Spinal cord (tissue), 10 donors: ENCODE measurements around the gene SIN3A. TPM values are rescaled to one million over a fixed set of nuclear protein-coding genes. Genes with fewer than 3 reads are reported as not detected.

Source experiments
- DNase-seq, 6 donors: peaks; one replicate each; pipeline versions ENCODE4 v3.0.0 to v3.0.0-alpha.2; 2013 to 2015; ENCODE audit warnings: low spot score in 6 of 6, low read depth in 4 of 6
- H3K27ac ChIP-seq: one replicate; pipeline ENCODE4 v1.5.1; 2013; ENCODE audit warnings: low read depth, low read length, control low read depth
- H3K27me3 ChIP-seq: one replicate; pipeline ENCODE4 v1.6.1; 2013; ENCODE audit warnings: low read length; ENCODE audit not compliant: control insufficient read depth, insufficient read depth
- H3K36me3 ChIP-seq: one replicate; pipeline ENCODE4 v1.6.1; 2013; ENCODE audit warnings: low read length; ENCODE audit not compliant: control insufficient read depth, insufficient read depth
- H3K4me1 ChIP-seq: one replicate; pipeline ENCODE4 v1.6.1; 2013; ENCODE audit warnings: low read length; ENCODE audit not compliant: control insufficient read depth, insufficient read depth
- H3K4me3 ChIP-seq: one replicate; pipeline ENCODE4 v1.5.1; 2013; ENCODE audit warnings: low read depth, low read length, control low read depth
- H3K9me3 ChIP-seq: one replicate; pipeline ENCODE4 v1.6.1; 2013; ENCODE audit warnings: low read length; ENCODE audit not compliant: control insufficient read depth, insufficient read depth
- WGBS: methylation state at CpG from one replicate; pipeline ENCODE4 v1.1.5; 2013; ENCODE audit warnings: missing lambda C conversion rate; ENCODE audit not compliant: insufficient coverage; 5-methylcytosine and 5-hydroxymethylcytosine counted together
- polyA plus RNA-seq, 2 donors: library from polyadenylated mRNA; unstranded; fragments of 120-200 nt; gene quantifications; one replicate each; pipeline ENCODE4 v1.2.1, GENCODE V29; 2013; ENCODE audit not compliant: insufficient read length in 2 of 2
- total RNA-seq, 2 donors: library from RNA; depleted of rRNA in 1 of 2; stranded (reverse); fragments of 120-200 nt in 1 of 2; fragments of >200 nt in 1 of 2; gene quantifications; one replicate each; pipeline versions ENCODE4 v1.2.3 to v1.2.4, GENCODE V29; 2013 to 2014
- donor health status: healthy.

SIN3A gene
- total and polyA plus RNA-seq, 4 donors = 32.6 to 40.6 (median 36.1) TPM

- peaks cover 18% of the 10 kb centered on the region for H3K36me3 ChIP-seq
- DNase-seq = no peak
- H3K4me1 ChIP-seq = no peaks in the 10 kb centered on the region
- H3K4me3 ChIP-seq = no peak overlapping the region
- no peaks in the 10 kb centered on the region for H3K27me3 ChIP-seq
- 62% methylated on average over 3 of the region's 5 CpGs for WGBS
- no peak overlapping the region for H3K27ac ChIP-seq
- no peaks in the 10 kb centered on the region for H3K9me3 ChIP-seq
Observed at GRCh38 chr15:75436881-75437280, 14.6 kb downstream of the SIN3A start.

GRCh38 chr15:75431682-75432081 lies 19.8 kb downstream of the SIN3A start:
- no peaks in the 10 kb centered on the region for H3K27me3 ChIP-seq
- no peaks in the 10 kb centered on the region for H3K4me1 ChIP-seq
- H3K4me3 ChIP-seq = no peak overlapping the region
- DNase-seq = no peak
- no CpG with 5 or more reads among the region's 1 CpG for WGBS
- H3K27ac ChIP-seq = no peak overlapping the region
- peaks cover 30% of the 10 kb centered on the region for H3K36me3 ChIP-seq
- H3K9me3 ChIP-seq = no peaks in the 10 kb centered on the region

GRCh38 chr15:75431270-75431669 lies 20.2 kb downstream of the SIN3A start:
- Histone ChIP-seq H3K27ac (no peak overlapping the region), H3K36me3 (peaks cover 33% of the 10 kb centered on the region), H3K4me1 (no peaks in the 10 kb centered on the region), H3K4me3 (no peak overlapping the region), H3K9me3 (no peaks in the 10 kb centered on the region), H3K27me3 (no peaks in the 10 kb centered on the region)
- DNase-seq = no peak
- WGBS = no CpG with 5 or more reads among the region's 2 CpGs

- Histone ChIP-seq H3K4me3 (no peak overlapping the region), H3K4me1 (no peaks in the 10 kb centered on the region), H3K27ac (no peak overlapping the region), H3K27me3 (no peaks in the 10 kb centered on the region), H3K36me3 (peaks cover 26% of the 10 kb centered on the region), H3K9me3 (no peaks in the 10 kb centered on the region)
- DNase-seq = no peak
- 96% methylated on average over 6 of the region's 7 CpGs for WGBS
Observed at GRCh38 chr15:75430259-75430658, 21.2 kb downstream of the SIN3A start.

- 78% methylated on average over 2 of the region's 3 CpGs for WGBS
- Histone ChIP-seq H3K9me3 (no peaks in the 10 kb centered on the region), H3K27me3 (no peaks in the 10 kb centered on the region), H3K36me3 (peaks cover 32% of the 10 kb centered on the region), H3K4me1 (no peaks in the 10 kb centered on the region), H3K27ac (no peak overlapping the region), H3K4me3 (no peak overlapping the region)
- DNase-seq = no peak
Observed at GRCh38 chr15:75428152-75428551, 23.3 kb downstream of the SIN3A start.

- Histone ChIP-seq H3K9me3 (no peaks in the 10 kb centered on the region), H3K4me1 (no peaks in the 10 kb centered on the region), H3K27me3 (no peaks in the 10 kb centered on the region), H3K4me3 (no peak overlapping the region), H3K36me3 (peaks cover 38% of the 10 kb centered on the region), H3K27ac (no peak overlapping the region)
- no peak for DNase-seq
- WGBS = no CpG with 5 or more reads among the region's 3 CpGs
Observed at GRCh38 chr15:75425966-75426500, 25.5 kb downstream of the SIN3A start.

GRCh38 chr15:75422554-75422953 lies 28.9 kb downstream of the SIN3A start:
- H3K27ac ChIP-seq = no peak overlapping the region

GRCh38 chr15:75420698-75421097 lies 30.8 kb downstream of the SIN3A start:
- Histone ChIP-seq H3K27me3 (no peaks in the 10 kb centered on the region), H3K27ac (no peak overlapping the region), H3K9me3 (no peaks in the 10 kb centered on the region), H3K4me3 (no peak overlapping the region), H3K4me1 (no peaks in the 10 kb centered on the region), H3K36me3 (peaks cover 19% of the 10 kb centered on the region)
- no peak for DNase-seq

More at GRCh38 chr15:75422554-75422953, 28.9 kb downstream of the SIN3A start:
- H3K4me3 ChIP-seq = no peak overlapping the region
- no peaks in the 10 kb centered on the region for H3K9me3 ChIP-seq
- no peaks in the 10 kb centered on the region for H3K4me1 ChIP-seq
- no peaks in the 10 kb centered on the region for H3K27me3 ChIP-seq
- WGBS = 93% methylated on average over 5 of the region's 5 CpGs
- H3K36me3 ChIP-seq = peaks cover 30% of the 10 kb centered on the region
- DNase-seq = no peak

- WGBS = 89% methylated on average over 1 of the region's 1 CpG
- Histone ChIP-seq H3K4me1 (no peaks in the 10 kb centered on the region), H3K27ac (no peak overlapping the region), H3K9me3 (no peaks in the 10 kb centered on the region), H3K36me3 (peaks cover 12% of the 10 kb centered on the region), H3K27me3 (no peaks in the 10 kb centered on the region), H3K4me3 (no peak overlapping the region)
- DNase-seq = no peak
Observed at GRCh38 chr15:75416584-75416983, 34.9 kb downstream of the SIN3A start.

GRCh38 chr15:75410196-75410595 lies 41.3 kb downstream of the SIN3A start:
- Histone ChIP-seq H3K4me1 (no peaks in the 10 kb centered on the region), H3K27me3 (no peaks in the 10 kb centered on the region), H3K36me3 (peaks cover 41% of the 10 kb centered on the region), H3K4me3 (no peak overlapping the region), H3K27ac (no peak overlapping the region), H3K9me3 (no peaks in the 10 kb centered on the region)
- 89% methylated on average over 6 of the region's 6 CpGs for WGBS
- no peak for DNase-seq
